Stomach (tissue), 9 donors: Measurements from ENCODE around the gene RXRA. TPM values are rescaled to one million over a fixed set of nuclear protein-coding genes. Genes with fewer than 3 reads are reported as not detected.

Experiments
- DNase-seq, 2 donors: peaks; one replicate each; pipeline versions ENCODE4 v3.0.0 to v3.0.0-alpha.2; 2013 to 2019
- H3K27ac ChIP-seq, 5 donors: fragments of 200-600 bp in 4 of 5; sonication (generic) in 4 of 5; one replicate each; pipeline ENCODE4 v1.5.1; 2013 to 2019; ENCODE audit warnings: mild to moderate bottlenecking in 1 of 5, moderate library complexity in 1 of 5
- H3K27me3 ChIP-seq, 3 donors: fragments of 200-600 bp; sonication (generic); one replicate each; pipeline ENCODE4 v1.5.1; 2017 to 2019; ENCODE audit warnings: mixed run types in 1 of 3
- H3K36me3 ChIP-seq, 4 donors: fragments of 200-600 bp; sonication (generic); 1 replicate in 3 of 4; 2 replicates in 1 of 4; pipeline ENCODE4 v1.5.1; 2016 to 2019
- H3K4me1 ChIP-seq, 4 donors: fragments of 200-600 bp; sonication (generic); one replicate each; pipeline ENCODE4 v1.5.1; 2016 to 2019
- H3K4me3 ChIP-seq, 4 donors: fragments of 200-600 bp; sonication (generic) in 3 of 4; one replicate each; pipeline ENCODE4 v1.5.1; 2016 to 2019; ENCODE audit warnings: mild to moderate bottlenecking in 1 of 4
- H3K9me3 ChIP-seq, 4 donors: fragments of 200-600 bp; sonication (generic); one replicate each; pipeline ENCODE4 v1.5.1; 2016 to 2019
- EP300 ChIP-seq: sonication (generic); formaldehyde crosslinking; IDR thresholded peaks from one replicate; pipeline ENCODE4 v1.6.1; 2017; ENCODE audit warnings: antibody characterized with exemption
- POLR2A ChIP-seq, 4 donors: fragments of 450-650 bp; IDR thresholded peaks; one replicate each; pipeline ENCODE4 v1.6.1; 2016; ENCODE audit warnings: antibody characterized with exemption in 4 of 4, control low read depth in 2 of 4, mild to moderate bottlenecking in 1 of 4, moderate library complexity in 1 of 4
- POLR2AphosphoS5 ChIP-seq, 3 donors: sonication (generic); formaldehyde crosslinking; IDR thresholded peaks; one replicate each; pipeline ENCODE4 v1.6.1; 2016; ENCODE audit warnings: antibody characterized with exemption in 3 of 3
- WGBS, 5 donors: extraction: QIAGEN DNeasy Blood & Tissue Kit in 3 of 5; methylation state at CpG; one replicate each; pipeline versions ENCODE4 v1.1.5 to v1.1.7; 2013 to 2018; 5-methylcytosine and 5-hydroxymethylcytosine counted together
- intact Hi-C: fragments of 100-400 bp; cut with DNase I; formaldehyde crosslinking; loops from one replicate; pipeline ENCODE4 v1.15.1; 2023; ENCODE audit warnings: low total_unique reads
- polyA plus RNA-seq, 3 donors: library from polyadenylated mRNA; stranded (reverse); fragments of 200-250 nt; gene quantifications; one replicate each; pipeline ENCODE4 v1.2.3, GENCODE V29; 2013
- total RNA-seq, 5 donors: library from RNA; depleted of rRNA; stranded (reverse); fragments of >200 nt; gene quantifications; one replicate each; pipeline versions ENCODE4 v1.1.0 to v1.2.3, GENCODE V29; 2014 to 2016
- TF ChIP-seq, protein P1 (sequence below), 7 experiments: fragments of 450-650 bp in 4 of 7; fragments of 200-600 bp in 3 of 7; sonication (generic) in 3 of 7; IDR thresholded peaks; one replicate each; pipeline ENCODE4 v1.5.1; 2016 to 2019; ENCODE audit warnings: antibody characterized with exemption in 7 of 7, control low read depth in 2 of 7, mild to moderate bottlenecking in 1 of 7
- donor health status: healthy with polysubstance abuse.
- donor health status: Bipolar disorder and iron deficiency.
- donor health status: healthy.

The RXRA gene
- total and polyA plus RNA-seq, 8 donors: 14.0 to 68.4 (median 29.3) TPM

DNA sequence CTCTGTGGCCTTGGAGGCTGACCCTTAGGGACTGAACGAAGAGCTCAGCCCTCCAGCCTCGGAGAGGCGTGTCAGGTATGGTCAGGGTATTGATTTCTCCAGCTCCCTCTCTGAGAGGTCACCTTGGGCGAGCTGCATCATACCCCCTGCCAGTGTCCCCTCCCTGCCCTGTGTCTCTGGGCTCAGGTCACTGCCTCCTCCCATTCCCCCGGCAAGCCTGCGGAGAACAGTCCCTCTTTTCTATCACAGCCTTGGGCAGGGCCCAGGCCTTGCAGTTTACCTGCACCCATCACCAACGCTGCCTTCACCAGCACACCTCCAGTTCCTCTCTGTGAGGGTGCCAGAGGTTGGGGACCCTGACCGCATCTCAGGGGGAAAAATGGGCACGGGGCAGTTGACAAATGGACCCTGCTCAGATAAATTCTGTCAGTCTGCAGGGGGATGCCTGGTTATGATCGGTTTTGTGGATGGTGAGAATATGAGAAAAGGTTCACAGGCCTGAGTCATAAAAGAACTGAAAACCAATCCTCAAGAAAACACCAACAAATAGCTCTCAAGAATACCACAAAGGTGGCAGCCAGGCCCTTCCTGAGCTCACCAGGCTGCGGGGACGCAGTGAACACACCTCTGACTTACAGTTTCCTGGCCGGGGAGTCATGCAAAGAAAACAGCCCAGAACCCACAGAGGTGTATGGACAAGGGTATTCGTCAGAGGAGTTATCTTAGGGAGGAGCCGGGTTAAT, 24.7 kb upstream of the RXRA start:
- 78 to 87% (median 85%) methylated on average over 15 of the region's 15 CpGs for WGBS, 5 donors

GRCh38 chr9:134302130-134302817, 24.0 kb upstream of the RXRA start:
- H3K4me3 ChIP-seq: no peak overlapping the region
- no peak for TF ChIP-seq POLR2A (IDR thresholded peaks at IDR 0.05)
- TF ChIP-seq, protein P1, sequence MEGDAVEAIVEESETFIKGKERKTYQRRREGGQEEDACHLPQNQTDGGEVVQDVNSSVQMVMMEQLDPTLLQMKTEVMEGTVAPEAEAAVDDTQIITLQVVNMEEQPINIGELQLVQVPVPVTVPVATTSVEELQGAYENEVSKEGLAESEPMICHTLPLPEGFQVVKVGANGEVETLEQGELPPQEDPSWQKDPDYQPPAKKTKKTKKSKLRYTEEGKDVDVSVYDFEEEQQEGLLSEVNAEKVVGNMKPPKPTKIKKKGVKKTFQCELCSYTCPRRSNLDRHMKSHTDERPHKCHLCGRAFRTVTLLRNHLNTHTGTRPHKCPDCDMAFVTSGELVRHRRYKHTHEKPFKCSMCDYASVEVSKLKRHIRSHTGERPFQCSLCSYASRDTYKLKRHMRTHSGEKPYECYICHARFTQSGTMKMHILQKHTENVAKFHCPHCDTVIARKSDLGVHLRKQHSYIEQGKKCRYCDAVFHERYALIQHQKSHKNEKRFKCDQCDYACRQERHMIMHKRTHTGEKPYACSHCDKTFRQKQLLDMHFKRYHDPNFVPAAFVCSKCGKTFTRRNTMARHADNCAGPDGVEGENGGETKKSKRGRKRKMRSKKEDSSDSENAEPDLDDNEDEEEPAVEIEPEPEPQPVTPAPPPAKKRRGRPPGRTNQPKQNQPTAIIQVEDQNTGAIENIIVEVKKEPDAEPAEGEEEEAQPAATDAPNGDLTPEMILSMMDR (IDR thresholded peaks at IDR 0.05): no peak
- TF ChIP-seq EP300: no peak
- no peak for TF ChIP-seq POLR2AphosphoS5 (IDR thresholded peaks at IDR 0.05)
- no peak for DNase-seq
- no peaks in the 10 kb centered on the region for H3K36me3 ChIP-seq
- no peak overlapping the region for H3K27ac ChIP-seq
- H3K9me3 ChIP-seq: no peaks in the 10 kb centered on the region
- intact Hi-C loops: no loop called here
- peaks cover 0 to 7% (median under 1%) of the 10 kb centered on the region in 4 donors for H3K4me1 ChIP-seq
- no peaks in the 10 kb centered on the region for H3K27me3 ChIP-seq
- 89 to 94% (median 91%) methylated on average over 7 of the region's 7 CpGs for WGBS, 5 donors

More for the DNA sequence above, 24.7 kb upstream of the RXRA start:
- no peak for DNase-seq
- Histone ChIP-seq H3K27me3 (peaks cover 0 to 7% (median 0%) of the 10 kb centered on the region in 3 donors), H3K4me1 (peaks cover 0 to 4% (median 0%) of the 10 kb centered on the region in 4 donors), H3K27ac (no peak overlapping the region), H3K9me3 (no peaks in the 10 kb centered on the region), H3K36me3 (no peaks in the 10 kb centered on the region), H3K4me3 (no peak overlapping the region)
- intact Hi-C loops: no loop called here
- TF ChIP-seq POLR2A (IDR thresholded peaks at IDR 0.05): no peak
- TF ChIP-seq EP300: no peak
- TF ChIP-seq, protein P1 (IDR thresholded peaks at IDR 0.05): no peak
- no peak for TF ChIP-seq POLR2AphosphoS5 (IDR thresholded peaks at IDR 0.05)

DNA sequence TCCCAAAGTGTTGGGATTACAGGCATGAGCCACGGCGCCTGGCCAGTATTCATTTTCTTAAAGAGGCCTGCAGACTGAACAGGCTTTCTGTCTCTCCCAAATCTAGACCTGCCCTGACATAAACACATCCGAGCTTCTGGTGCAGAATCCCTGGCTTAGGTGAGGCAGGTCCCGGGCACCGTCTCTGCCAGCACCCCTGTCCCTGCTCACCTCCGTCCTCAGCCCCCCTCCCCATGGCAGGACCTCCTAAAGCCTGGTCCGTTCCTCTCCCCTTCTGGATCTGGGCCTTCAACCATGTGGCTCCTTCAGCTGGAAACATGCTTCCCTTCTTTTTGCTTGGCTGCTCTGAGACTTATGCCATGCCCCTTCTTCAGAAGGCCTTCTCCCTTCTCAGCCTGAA, 22.7 kb upstream of the RXRA start:
- DNase-seq: no peak
- WGBS, 5 donors: 92 to 98% (median 95%) methylated on average over 7 of the region's 7 CpGs
- no peaks in the 10 kb centered on the region for H3K27me3 ChIP-seq
- no peak overlapping the region for H3K4me3 ChIP-seq
- H3K4me1 ChIP-seq: peaks cover 0 to 12% (median 6%) of the 10 kb centered on the region in 4 donors
- intact Hi-C loops: no loop called here
- no peaks in the 10 kb centered on the region for H3K9me3 ChIP-seq
- no peaks in the 10 kb centered on the region for H3K36me3 ChIP-seq
- TF ChIP-seq POLR2AphosphoS5 (IDR thresholded peaks at IDR 0.05) (no peak), EP300 (no peak), POLR2A (IDR thresholded peaks at IDR 0.05) (no peak)
- TF ChIP-seq, protein P1 (IDR thresholded peaks at IDR 0.05): no peak
- H3K27ac ChIP-seq: no peak overlapping the region

GRCh38 chr9:134304261-134304660, 22.0 kb upstream of the RXRA start:
- 79 to 88% (median 84%) methylated on average over 16 of the region's 16 CpGs for WGBS, 5 donors
- intact Hi-C loops: no loop called here
- TF ChIP-seq POLR2AphosphoS5 (IDR thresholded peaks at IDR 0.05): no peak
- no peak for TF ChIP-seq EP300
- TF ChIP-seq, protein P1 (IDR thresholded peaks at IDR 0.05): no peak
- TF ChIP-seq POLR2A (IDR thresholded peaks at IDR 0.05): no peak
- Histone ChIP-seq H3K27me3 (no peaks in the 10 kb centered on the region), H3K36me3 (no peaks in the 10 kb centered on the region), H3K4me3 (no peak overlapping the region), H3K27ac (no peak overlapping the region), H3K9me3 (no peaks in the 10 kb centered on the region), H3K4me1 (peaks cover 0 to 12% (median 6%) of the 10 kb centered on the region in 4 donors)
- DNase-seq: no peak
